Activated CD4-positive, alpha-beta T cell treated with anti-CD3 and anti-CD28 coated beads, Interleukin-10, Interleukin-2, amounts not matched to agents 100 ng/mL and 50 ng/mL, durations not matched to agents 16 hours and 8 hours (primary cell): ENCODE results near the gene CPEB4.

Source experiments
- DNase-seq: peaks from one replicate; pipeline ENCODE4 v3.0.0-alpha.2; 2020

Gene CPEB4

GRCh38 chr5:173885475-173886010 lies 2.6 kb upstream of the CPEB4 start:
- peak; percentile 2 for DNase-seq

DNA sequence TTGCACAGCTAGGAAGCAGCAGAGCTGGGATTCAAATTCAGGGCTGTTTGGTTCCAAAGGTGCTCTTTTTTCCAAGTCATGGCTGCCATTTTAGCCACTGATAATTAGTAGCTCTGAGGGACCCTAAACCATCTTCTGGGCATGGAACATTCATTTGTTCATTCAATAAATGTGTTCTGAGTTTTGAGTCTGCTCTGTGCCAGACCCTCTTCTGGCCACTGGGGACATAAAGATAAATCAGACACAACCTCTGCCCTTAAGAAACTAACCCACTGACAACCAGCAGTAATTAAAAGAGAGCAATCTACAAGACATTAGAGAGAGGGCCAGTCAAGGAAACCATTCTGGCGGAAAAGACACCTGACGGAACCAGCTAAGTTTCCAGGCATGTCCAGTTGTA lies 2.0 kb upstream of the CPEB4 start:
- DNase-seq: no peak

- no peak for DNase-seq
These were observed 453 bp downstream of the CPEB4 start for GRCh38 chr5:173888473-173889131.

GRCh38 chr5:173890195-173890991 lies 2.2 kb downstream of the CPEB4 start:
- no peak for DNase-seq

- DNase-seq: no peak
These were observed 3.4 kb downstream of the CPEB4 start for GRCh38 chr5:173891308-173892116.

DNA sequence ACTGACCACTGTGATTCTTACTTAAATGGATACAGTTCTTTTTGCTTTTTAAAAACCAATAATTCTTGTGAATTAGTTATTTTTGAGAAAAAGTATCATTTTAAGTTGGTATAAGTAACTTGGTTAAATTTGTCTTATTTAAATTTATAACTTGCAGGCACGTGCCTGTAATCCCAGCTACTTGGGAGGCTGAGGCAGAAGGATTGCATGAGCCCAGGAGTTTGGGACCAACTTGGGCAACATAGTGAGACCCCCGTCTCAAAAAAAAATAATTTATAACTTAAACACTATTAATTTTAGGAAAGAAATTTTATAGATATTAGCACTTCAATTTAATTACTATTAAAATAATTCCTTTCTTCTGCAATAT lies 5.0 kb downstream of the CPEB4 start:
- DNase-seq: no peak

- DNase-seq: no peak
These were observed 7.4 kb downstream of the CPEB4 start for GRCh38 chr5:173895401-173896165.

DNA sequence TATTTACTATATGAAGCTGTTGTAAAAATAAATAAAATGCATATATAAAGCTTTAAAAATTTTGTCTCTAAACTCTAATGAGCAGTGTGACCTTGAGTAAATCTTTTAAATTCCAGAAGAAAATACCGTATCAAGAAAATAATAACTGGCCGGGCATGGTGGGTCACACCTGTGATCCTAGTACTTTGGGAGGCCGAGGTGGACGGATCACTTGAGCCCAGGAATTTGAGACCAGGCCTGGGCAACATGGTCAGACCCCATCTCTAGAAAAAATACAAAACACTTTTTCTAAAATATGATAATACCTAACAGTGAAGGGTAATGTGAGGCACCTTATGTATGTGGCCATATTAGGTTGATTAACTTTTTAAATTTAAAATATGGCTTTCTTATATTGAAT lies 8.5 kb downstream of the CPEB4 start:
- DNase-seq: no peak

- DNase-seq: no peak
These were observed 13.6 kb downstream of the CPEB4 start for GRCh38 chr5:173901705-173902104.

DNA sequence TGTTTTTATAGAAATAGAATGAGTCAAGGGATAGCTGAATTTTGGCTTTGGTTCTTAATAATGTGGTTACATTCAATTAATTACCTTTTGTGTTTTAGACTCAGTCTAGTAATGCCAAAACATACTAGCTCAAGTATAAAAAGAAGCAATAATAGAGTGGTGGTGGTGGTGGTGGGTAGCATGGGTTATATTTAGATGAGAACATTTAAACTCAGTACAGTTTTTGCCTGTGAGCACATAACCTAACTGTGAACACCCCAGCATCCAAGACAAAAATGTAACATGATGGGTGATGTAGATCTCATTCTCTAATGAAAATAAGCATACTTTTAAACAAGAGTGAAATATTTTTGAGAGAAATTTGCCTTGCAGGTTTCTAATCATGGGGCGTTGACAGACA lies 14.2 kb downstream of the CPEB4 start:
- DNase-seq: no peak

DNA sequence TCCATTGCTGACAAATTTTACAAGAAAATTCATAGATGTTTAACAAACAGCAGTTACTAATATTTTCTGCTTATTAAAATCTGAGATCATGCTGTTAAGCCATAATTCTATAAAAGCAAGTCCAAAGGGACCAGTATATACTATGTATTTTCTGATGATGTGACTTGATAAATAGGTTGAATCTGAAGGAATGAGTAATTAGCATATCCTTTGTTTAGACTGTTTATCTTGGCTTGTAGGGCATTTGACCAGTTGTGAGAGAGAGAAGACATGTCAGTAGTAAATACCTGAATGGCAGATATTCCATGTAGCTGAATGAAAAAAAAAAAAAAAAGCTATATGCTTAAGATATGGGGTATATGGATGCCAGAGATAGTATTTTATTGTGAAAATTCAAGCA lies 14.6 kb downstream of the CPEB4 start:
- no peak for DNase-seq

DNA sequence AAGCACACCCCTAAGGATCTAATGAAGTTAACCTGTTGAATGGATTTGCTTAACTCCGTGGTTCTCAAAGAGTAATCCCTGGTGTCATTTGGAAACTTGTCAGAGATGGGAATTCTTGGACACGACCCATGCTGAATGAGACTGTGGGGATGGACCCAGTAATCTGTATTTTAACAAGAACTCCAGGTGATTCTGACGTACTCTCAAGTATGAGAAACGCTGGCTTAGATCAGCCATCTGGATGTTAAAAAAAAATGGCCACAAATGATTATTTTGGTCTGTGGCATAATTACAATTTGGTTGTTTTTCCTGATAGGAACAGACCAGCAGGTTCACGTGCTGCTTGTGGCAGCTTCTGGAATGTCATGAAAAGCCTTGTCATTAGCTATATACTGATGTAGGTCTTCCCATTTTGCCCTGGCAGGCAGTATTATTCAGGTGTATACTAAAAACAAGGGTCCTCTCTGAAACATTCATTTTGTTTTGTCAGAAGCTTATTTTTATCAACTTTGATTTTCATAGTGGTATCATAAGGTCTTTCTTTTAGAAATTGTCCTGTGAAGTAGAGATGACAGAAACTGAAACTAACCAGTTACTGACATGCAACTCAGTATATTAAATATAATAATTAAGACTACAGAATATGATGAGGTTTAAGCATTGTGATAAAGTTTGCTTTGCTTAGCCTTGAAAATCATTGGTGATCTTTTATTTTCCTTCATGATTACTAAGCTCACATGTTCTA lies 15.4 kb downstream of the CPEB4 start:
- no peak for DNase-seq

DNA sequence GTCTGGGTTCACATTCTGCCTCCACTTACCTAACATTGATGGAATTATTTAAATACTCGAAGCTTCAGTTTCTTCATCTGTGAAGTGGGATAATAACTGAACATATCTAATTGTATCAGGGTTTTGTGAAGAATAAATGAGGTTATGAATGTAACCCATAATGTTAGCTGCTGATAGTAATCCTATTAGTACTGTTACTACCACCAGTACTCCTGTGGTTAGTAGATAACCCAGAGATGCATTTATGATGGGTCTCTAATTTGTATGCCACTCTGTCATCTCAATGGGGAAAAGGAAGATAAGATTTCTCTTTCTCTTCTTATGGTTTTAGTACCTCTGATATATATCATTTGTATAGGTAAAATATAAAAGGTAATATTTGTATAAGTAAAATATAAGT lies 16.0 kb downstream of the CPEB4 start:
- no peak for DNase-seq

DNA sequence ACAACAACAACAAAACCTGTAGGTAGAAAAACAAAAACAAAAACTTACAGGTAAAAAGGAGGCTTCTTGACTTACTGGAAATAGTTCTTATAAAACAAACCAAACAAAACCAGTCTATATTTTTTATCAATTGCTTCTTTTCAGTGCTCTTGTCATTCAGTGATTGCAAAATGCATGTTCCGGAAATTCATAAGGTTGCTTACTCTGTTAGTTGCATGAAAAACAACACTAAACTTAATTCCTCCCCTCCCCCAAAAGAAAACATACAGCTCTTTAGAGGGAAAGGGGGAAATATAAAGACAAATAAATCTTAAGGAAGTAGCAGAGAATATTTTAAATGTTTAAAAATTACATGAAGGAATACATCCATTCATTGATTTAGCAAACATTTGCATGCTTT lies 19.1 kb downstream of the CPEB4 start:
- no peak for DNase-seq

GRCh38 chr5:173907686-173908371 lies 19.7 kb downstream of the CPEB4 start:
- DNase-seq: no peak

DNA sequence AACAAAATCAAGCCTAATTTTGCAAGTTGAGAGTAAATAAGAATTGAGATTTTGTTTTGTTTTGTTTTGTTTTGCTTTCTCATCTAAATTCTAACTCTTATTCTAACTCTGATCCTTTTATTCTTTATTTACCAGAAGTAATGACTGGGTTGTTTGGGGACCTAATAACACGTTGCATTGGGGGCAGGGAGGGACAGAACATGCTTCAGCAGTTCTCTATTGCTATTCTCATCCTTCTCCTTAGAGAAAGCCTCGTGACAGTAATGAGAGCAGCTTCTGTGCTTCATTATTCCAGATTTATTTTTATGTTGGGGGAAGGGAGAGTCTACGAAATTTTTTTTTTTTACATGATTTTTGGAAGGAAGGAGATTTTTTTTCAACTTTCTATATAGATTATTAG lies 21.1 kb downstream of the CPEB4 start:
- DNase-seq: no peak

- no peak for DNase-seq
These were observed 22.1 kb downstream of the CPEB4 start for GRCh38 chr5:173910215-173910614.

DNA sequence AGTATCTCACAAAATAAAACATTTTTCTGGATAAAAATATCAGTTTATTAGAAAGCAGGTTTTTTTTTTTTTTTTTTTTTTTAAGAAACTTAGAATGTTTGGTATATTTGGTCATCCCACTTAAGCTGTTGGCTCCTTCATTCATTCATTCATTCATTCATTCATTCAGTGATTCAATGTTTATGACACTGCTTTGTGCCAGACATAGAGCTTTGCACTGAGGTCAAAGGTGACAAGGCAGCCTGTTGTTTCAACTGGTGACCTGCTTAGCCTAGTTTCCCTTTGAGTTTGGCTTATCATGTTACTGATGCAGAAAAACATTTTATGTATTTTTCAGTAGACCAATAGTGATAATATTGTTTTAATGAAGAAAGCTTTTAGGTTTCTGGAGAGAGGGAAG lies 23.5 kb downstream of the CPEB4 start:
- no peak for DNase-seq

GRCh38 chr5:173913686-173914321 lies 25.7 kb downstream of the CPEB4 start:
- no peak for DNase-seq

DNA sequence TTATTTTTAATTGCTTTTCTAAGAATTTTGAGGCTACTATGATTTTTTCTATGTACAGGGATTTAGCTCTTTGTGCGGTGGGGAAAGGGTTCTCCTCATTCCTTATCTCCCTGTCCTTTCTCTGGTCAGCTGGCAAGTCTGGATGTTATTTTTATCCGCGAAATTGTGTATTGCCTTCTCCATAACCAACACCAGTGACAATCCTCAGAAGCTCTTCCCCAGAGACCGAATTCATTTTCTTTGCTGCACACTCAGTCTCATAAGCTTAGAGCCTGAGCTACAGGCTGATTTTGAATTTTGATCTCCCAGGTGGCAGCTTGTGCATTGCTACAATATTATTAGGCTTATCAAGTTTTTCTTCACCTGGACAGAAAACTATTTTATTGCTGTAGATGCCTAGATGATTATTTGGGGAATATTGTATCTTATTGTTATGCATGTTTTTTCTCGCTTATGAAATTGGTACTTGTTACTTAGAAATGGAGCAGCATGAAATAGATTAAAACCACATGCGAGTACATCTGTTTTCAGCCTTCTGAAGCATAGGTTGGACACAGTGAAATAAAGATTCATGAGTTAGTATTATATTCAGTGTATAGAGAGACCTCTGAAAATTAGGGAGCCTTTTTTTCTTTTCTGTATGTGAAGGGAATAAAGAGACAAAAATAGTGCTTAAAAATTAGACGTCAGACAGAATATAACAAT lies 27.3 kb downstream of the CPEB4 start:
- no peak for DNase-seq
